A673 (cell line): ENCODE data around the gene EVA1A. TPM values are rescaled to one million over a fixed set of nuclear protein-coding genes. Genes with fewer than 3 reads are reported as not detected.

Source experiments
- BruUV-seq: library from RNA; stranded (reverse); fragments of 400-500 nt; replicated peaks from 2 replicates; lab custom pipeline; 2021; lab: Mats Ljungman, UMichigan
- CTCF ChIA-PET: fragments of 300-600 bp; sonication (Branson Sonifier 250); formaldehyde crosslinking; loops from one replicate; lab custom pipeline; 2022; ENCODE audit warnings: antibody characterized with exemption; lab: Charles Lee
- POLR2A ChIA-PET: fragments of 300-600 bp; sonication (Branson Sonifier 250); formaldehyde crosslinking; loops from one replicate; lab custom pipeline; 2022; ENCODE audit warnings: antibody characterized with exemption; ENCODE audit not compliant: low non-redundant PET; lab: Charles Lee
- DNase-seq: peaks from one replicate; pipeline ENCODE4 v3.0.0-alpha.2; 2015; ENCODE audit warnings: low spot score
- H3K27ac ChIP-seq: fragments of 200-600 bp; sonication (generic); 2 replicates; pipeline ENCODE4 v1.5.1; 2016; ENCODE audit warnings: mixed run types, low read depth, mild to moderate bottlenecking, mixed read lengths, antibody characterized with exemption, low read length; ENCODE audit not compliant: poor library complexity, severe bottlenecking
- H3K27me3 ChIP-seq: fragments of 200-600 bp; sonication (generic); replicated peaks from 2 replicates; pipeline ENCODE4 v1.6.1; 2017; ENCODE audit warnings: mixed run types, low read depth, mild to moderate bottlenecking, mixed read lengths, antibody characterized with exemption, low read length; ENCODE audit not compliant: insufficient read depth, poor library complexity
- H3K36me3 ChIP-seq: fragments of 200-600 bp; sonication (generic); 2 replicates; pipeline ENCODE4 v1.6.1; 2016; ENCODE audit warnings: mixed run types, mild to moderate bottlenecking, mixed read lengths, antibody characterized with exemption, low read length; ENCODE audit not compliant: insufficient read depth, poor library complexity, severe bottlenecking
- H3K4me1 ChIP-seq: fragments of 200-600 bp; sonication (generic); 2 replicates; pipeline ENCODE4 v1.6.1; 2017; ENCODE audit warnings: mixed run types, mild to moderate bottlenecking, mixed read lengths, antibody characterized with exemption, low read length; ENCODE audit not compliant: insufficient read depth, poor library complexity, severe bottlenecking
- H3K4me3 ChIP-seq: fragments of 200-600 bp; sonication (generic); 2 replicates; pipeline ENCODE4 v1.5.1; 2016; ENCODE audit warnings: low read depth, mixed run types, mild to moderate bottlenecking, mixed read lengths, low read length; ENCODE audit not compliant: poor library complexity, severe bottlenecking
- H3K9me3 ChIP-seq: fragments of 200-600 bp; sonication (generic); 2 replicates; pipeline ENCODE4 v1.6.1; 2016; ENCODE audit warnings: mixed run types, low read depth, mild to moderate bottlenecking, mixed read lengths, antibody characterized with exemption, low read length; ENCODE audit not compliant: poor library complexity, severe bottlenecking
- CTCF ChIP-seq: fragments of 300-800, 200-600 bp; sonication (generic); conservative IDR thresholded peaks from 2 replicates; pipeline ENCODE4 v1.5.1; 2017; ENCODE audit warnings: low read depth, mild to moderate bottlenecking, antibody characterized with exemption, low read length, moderate library complexity, mixed read lengths
- EZH2 ChIP-seq: fragments of 200-600 bp; sonication (generic); IDR thresholded peaks from 2 replicates; pipeline ENCODE4 v1.6.1; 2017; ENCODE audit warnings: borderline replicate concordance, low read depth, mild to moderate bottlenecking, mixed read lengths, antibody characterized with exemption, low read length; ENCODE audit not compliant: poor library complexity, severe bottlenecking
- intact Hi-C: fragments of 100-400 bp; cut with micrococcal nuclease; formaldehyde crosslinking; loops from one replicate; pipeline ENCODE4 v1.10.0; 2022; ENCODE audit not compliant: unreplicated experiment
- total RNA-seq: library from RNA; stranded (reverse); gene quantifications from 2 replicates; pipeline ENCODE4 v1.2.3, GENCODE V29; 2021

Gene EVA1A
- total RNA-seq, 1 experiment from 2014 or later: 4.3 TPM

GRCh38 chr2:75484840-75485239, 75.9 kb downstream of the EVA1A start:
- ChIA-PET POLR2A (no interaction called here), CTCF (no interaction called here)
- Histone ChIP-seq H3K4me3 (no peak overlapping the region), H3K27me3 (no peaks in the 10 kb centered on the region), H3K4me1 (peaks cover 14% of the 10 kb centered on the region), H3K9me3 (no peaks in the 10 kb centered on the region), H3K36me3 (no peaks in the 10 kb centered on the region), H3K27ac (no peak overlapping the region)
- intact Hi-C loops: no loop called here
- TF ChIP-seq CTCF (no peak), EZH2 (no peak)
- DNase-seq: no peak
- BruUV-seq: no TSS peak

GRCh38 chr2:75483878-75484277, 76.9 kb downstream of the EVA1A start:
- no peaks in the 10 kb centered on the region for H3K36me3 ChIP-seq
- H3K27me3 ChIP-seq: no peaks in the 10 kb centered on the region
- ChIA-PET POLR2A (no interaction called here), CTCF (no interaction called here)
- no peaks in the 10 kb centered on the region for H3K9me3 ChIP-seq
- no peak overlapping the region for H3K27ac ChIP-seq
- DNase-seq: no peak
- intact Hi-C loops: no loop called here
- H3K4me3 ChIP-seq: no peak overlapping the region
- TF ChIP-seq EZH2: no peak
- TF ChIP-seq CTCF: no peak
- H3K4me1 ChIP-seq: peaks cover 14% of the 10 kb centered on the region
- no TSS peak for BruUV-seq

- no peak overlapping the region for H3K27ac ChIP-seq
- BruUV-seq: no TSS peak
- intact Hi-C loops: no loop called here
- no peaks in the 10 kb centered on the region for H3K27me3 ChIP-seq
- peaks cover 15% of the 10 kb centered on the region for H3K4me1 ChIP-seq
- peaks cover 7% of the 10 kb centered on the region for H3K9me3 ChIP-seq
- no peak for DNase-seq
- no peak overlapping the region for H3K4me3 ChIP-seq
- TF ChIP-seq CTCF (no peak), EZH2 (no peak)
- H3K36me3 ChIP-seq: no peaks in the 10 kb centered on the region
- ChIA-PET CTCF (no interaction called here), POLR2A (no interaction called here)
These were observed 78.3 kb downstream of the EVA1A start for GRCh38 chr2:75482398-75482797.
